GM21717 (cell line): ENCODE results near the gene MYRF.

Experiments
- ATAC-seq: cut with Tn5 transposase; IDR thresholded peaks from one replicate; pipeline ENCODE4 v1.9.1; 2021; ENCODE audit warnings: mild to moderate bottlenecking, moderate library complexity; ENCODE audit not compliant: unreplicated experiment

Gene MYRF

GRCh38 chr11:61814958-61815789, 62.7 kb downstream of the MYRF start:
- peak; percentile 43 for ATAC-seq

GRCh38 chr11:61815790-61816735, 63.6 kb downstream of the MYRF start:
- ATAC-seq = peak; percentile 29

DNA sequence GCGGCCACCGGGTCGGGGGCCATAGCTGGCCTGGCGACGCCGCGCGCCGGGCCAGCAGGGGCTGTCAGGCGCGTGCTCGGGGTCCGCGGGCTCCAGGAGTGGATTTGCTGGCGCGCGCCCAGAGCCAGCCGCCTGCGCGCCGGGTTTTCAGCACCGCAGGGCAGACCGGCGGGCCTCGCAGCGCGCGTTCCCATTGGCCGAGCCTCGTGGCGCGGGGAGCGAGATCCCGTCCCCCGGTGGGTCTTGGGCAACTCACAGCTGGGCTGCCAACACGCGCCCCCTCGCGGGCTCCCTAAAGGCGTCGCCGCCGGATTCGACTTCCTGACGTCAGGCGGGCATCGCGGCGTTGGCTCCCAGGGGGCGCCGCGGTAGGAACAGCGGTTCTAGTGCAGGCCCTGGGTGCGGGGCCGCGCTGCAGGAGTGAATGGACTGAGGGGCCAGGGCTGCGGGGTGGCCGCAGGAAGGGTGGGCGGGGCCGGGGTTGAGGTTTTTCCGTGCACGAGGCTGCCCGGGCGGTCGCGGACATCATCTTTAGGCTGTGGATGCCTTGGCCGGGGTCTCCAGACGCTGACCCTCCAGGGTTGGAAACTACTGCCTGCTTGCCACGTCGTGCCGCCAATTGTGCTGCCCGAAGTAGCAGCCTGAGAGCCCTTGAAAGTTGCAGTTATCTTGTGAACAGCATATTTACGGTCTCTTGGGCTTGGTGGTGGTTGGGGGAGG, 64.5 kb downstream of the MYRF start, which contains the start of gene FADS1:
Gene FADS1 (minus strand): TSS at position 268 of the 720 bp plus-strand sequence. CDS start 74 bp downstream, at position 194.
- ATAC-seq = peak; percentile 48

DNA sequence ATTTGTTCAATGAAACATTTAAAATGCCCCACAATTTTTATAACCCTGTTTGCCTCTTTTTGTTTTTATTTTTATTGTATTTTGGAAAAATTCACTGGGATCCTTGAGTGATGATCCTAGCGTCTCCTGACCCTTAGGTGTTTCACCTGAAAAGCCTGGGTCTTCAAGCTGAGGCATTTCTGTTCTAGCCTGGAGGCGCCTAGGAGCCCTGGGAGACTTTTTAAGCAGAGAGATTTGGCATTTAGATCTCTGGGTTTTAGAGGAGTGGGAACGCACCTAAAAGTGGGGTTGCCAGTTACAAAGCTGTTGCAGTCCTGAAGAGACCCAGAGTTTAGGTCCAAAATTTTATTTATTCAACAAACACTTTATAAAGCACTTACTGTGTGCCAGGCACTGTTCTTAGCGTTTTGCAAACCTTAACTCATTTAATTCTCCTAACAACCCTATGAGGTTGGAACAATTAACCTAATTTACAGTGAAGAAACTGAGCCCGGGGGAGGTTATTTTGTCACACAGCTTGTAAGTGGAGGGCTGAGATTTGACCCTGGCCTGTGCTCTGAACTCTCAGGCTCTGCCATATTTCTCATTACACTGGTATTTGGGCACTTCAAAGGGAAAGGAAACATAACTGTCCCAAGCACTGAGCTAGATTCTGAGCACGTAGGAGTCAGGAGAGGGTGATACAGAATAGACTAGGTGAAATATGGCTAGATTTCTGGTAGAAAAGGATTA, 65.2 kb downstream of the MYRF start:
- no peak for ATAC-seq

DNA sequence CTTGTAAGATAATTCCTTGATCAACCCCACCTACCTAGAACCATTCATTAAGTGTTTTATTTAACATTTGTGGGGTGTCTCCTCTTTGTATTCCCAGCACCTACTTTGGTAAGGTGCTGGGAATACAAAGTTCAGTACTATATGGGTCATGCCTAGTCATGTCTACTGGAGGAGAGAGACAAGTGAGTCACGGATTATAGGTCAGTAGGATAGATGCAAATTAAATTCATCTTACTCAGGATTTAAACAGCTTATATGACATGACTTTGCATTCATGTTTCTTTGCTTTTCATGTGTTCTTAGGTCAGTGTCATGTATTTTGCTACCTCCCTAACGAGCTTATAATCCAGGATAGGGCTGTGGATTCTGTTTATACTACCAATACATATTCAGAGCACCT, 67.7 kb downstream of the MYRF start:
- no peak for ATAC-seq

- no peak for ATAC-seq
Observed at GRCh38 chr11:61826930-61827570, 74.6 kb downstream of the MYRF start.

DNA sequence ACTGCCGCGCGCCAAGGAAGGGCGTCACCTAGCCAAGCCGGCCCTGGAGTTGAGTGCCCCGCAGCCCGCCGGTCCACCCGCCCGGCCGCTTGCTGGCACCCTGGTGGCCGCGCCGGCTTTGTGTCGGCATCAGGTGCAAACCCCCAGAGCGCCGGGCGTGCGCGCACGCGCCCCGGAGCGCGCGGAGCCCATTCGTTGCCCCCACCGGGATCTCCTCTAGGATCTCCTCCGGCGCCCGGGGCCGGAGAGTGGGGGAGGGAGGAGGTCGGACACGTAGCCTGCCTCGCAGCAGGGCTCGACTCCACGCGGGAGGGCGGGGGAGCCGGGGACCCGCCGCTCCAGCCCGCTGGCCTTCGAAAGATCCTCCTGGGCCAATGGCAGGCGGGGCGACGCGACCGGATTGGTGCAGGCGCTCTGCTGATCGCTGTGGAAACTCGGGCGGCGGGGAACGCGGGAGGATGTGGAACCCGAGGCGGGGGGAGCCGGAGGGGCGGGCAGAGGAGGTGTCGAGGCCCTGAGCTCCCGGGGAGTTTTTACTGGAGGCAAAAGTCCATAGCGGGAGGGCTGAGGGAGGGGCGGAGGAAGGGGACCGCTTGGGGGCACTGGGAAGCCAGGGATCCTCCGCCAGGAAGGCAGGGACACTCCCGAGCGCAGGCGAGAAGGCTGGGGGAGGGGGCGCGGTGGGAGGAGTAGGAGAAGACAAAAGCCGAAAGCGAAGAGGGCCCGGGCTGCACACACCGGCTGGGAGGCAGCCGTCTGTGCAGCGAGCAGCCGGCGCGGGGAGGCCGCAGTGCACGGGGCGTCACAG, 75.3 kb downstream of the MYRF start, which contains the start of gene FADS2:
Gene FADS2 (plus strand): TSS at position 730 of the 808 bp plus-strand sequence. CDS start 91 bp downstream, outside the sequence.
- ATAC-seq = peak; percentile 69

- ATAC-seq = no peak
Observed at GRCh38 chr11:61828379-61828628, 75.9 kb downstream of the MYRF start.

- ATAC-seq = peak; percentile 24
Observed at GRCh38 chr11:61828629-61829407, 76.4 kb downstream of the MYRF start.

DNA sequence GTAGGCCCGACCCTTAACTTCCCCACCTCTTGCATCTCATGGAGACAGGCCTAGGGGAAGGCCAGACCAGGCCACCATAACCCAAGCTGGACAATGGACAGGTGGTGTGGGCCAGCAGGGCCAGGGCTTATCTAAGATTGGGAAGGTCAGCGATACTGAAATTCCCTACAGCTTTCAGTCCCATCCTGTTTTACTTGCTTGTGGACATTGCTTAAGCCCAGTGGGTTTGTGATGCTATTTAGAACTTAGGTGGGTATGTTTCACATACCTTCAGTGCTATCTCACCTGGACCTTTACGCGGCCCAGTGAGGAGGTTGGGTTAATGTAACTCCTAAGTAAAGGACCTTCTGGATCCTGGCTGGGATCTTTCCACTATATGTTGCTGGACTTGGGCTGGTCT, 77.4 kb downstream of the MYRF start:
- ATAC-seq = no peak

- ATAC-seq = no peak
Observed at GRCh38 chr11:61830237-61831105, 78.0 kb downstream of the MYRF start.

GRCh38 chr11:61832207-61832606, 79.8 kb downstream of the MYRF start:
- ATAC-seq = no peak

- no peak for ATAC-seq
Observed at GRCh38 chr11:61832754-61833153, 80.3 kb downstream of the MYRF start.

GRCh38 chr11:61833471-61833870, 81.0 kb downstream of the MYRF start:
- no peak for ATAC-seq

GRCh38 chr11:61833926-61834277, 81.5 kb downstream of the MYRF start:
- ATAC-seq = no peak

- ATAC-seq = peak; percentile 91
Observed at GRCh38 chr11:61834278-61835048, 82.0 kb downstream of the MYRF start.

- no peak for ATAC-seq
Observed at GRCh38 chr11:61836193-61836592, 83.8 kb downstream of the MYRF start.
